Natural killer cell (primary cell): ENCODE data around the gene XRCC4. TPM values are rescaled to one million over a fixed set of nuclear protein-coding genes. Genes with fewer than 3 reads are reported as not detected.

Experiments
- ATAC-seq, 3 donors: fragments of 150-1000 bp in 2 of 3; fragments of 200-7000 bp in 1 of 3; cut with Tn5 transposase; 1 replicate in 1 of 3; 2 replicates in 2 of 3; pipeline ENCODE4 v1.10.0; 2021; ENCODE audit warnings: mild to moderate bottlenecking in 2 of 3, moderate library complexity in 2 of 3
- DNase-seq, 2 donors: peaks; one replicate each; pipeline versions ENCODE4 v3.0.0 to v3.0.0-alpha.2; 2013 to 2021; ENCODE audit warnings: mixed read lengths in 1 of 2
- H3K27ac ChIP-seq: one replicate; pipeline ENCODE4 v1.5.1; 2013; ENCODE audit warnings: mild to moderate bottlenecking, low read length
- H3K27me3 ChIP-seq: one replicate; pipeline ENCODE4 v1.6.1; 2013; ENCODE audit warnings: low read length; ENCODE audit not compliant: control insufficient read depth, insufficient read depth
- H3K36me3 ChIP-seq: one replicate; pipeline ENCODE4 v1.6.1; 2013; ENCODE audit warnings: low read length; ENCODE audit not compliant: control insufficient read depth, insufficient read depth
- H3K4me1 ChIP-seq: one replicate; pipeline ENCODE4 v1.6.1; 2013; ENCODE audit warnings: low read length; ENCODE audit not compliant: control insufficient read depth, insufficient read depth
- H3K4me3 ChIP-seq: one replicate; pipeline ENCODE4 v1.5.1; 2013; ENCODE audit warnings: low read length
- H3K9me3 ChIP-seq: one replicate; pipeline ENCODE4 v1.6.1; 2013; ENCODE audit warnings: low read length; ENCODE audit not compliant: control insufficient read depth, insufficient read depth
- H3K27ac Mint-ChIP-seq, 2 donors: one replicate each; pipeline ENCODE4 v1.8.0; 2022; ENCODE audit warnings: mild to moderate bottlenecking in 2 of 2, mixed read lengths in 2 of 2, moderate library complexity in 1 of 2
- H3K27me3 Mint-ChIP-seq, 2 donors: one replicate each; pipeline ENCODE4 v1.8.0; 2022; ENCODE audit warnings: low read depth in 2 of 2, mixed read lengths in 2 of 2
- H3K36me3 Mint-ChIP-seq: one replicate; pipeline ENCODE4 v1.8.0; 2022; ENCODE audit warnings: mixed read lengths
- H3K4me1 Mint-ChIP-seq, 2 donors: one replicate each; pipeline ENCODE4 v1.8.0; 2022; ENCODE audit warnings: mixed read lengths in 2 of 2
- H3K4me3 Mint-ChIP-seq: one replicate; pipeline ENCODE4 v1.8.0; 2022; ENCODE audit warnings: mild to moderate bottlenecking, moderate library complexity, mixed read lengths
- H3K9me3 Mint-ChIP-seq, 2 donors: one replicate each; pipeline ENCODE4 v1.8.0; 2022; ENCODE audit warnings: mixed read lengths in 2 of 2
- WGBS: methylation state at CpG from one replicate; pipeline ENCODE4 v1.1.7; 2013; ENCODE audit warnings: missing lambda C conversion rate; ENCODE audit not compliant: insufficient coverage; 5-methylcytosine and 5-hydroxymethylcytosine counted together
- intact Hi-C: fragments of 100-400 bp; cut with micrococcal nuclease; formaldehyde crosslinking; loops from one replicate; pipeline ENCODE4 v1.14.2; 2022
- total RNA-seq, 4 donors: library from RNA; stranded (reverse); fragments of 120-200 nt in 1 of 4; gene quantifications; one replicate each; pipeline versions ENCODE4 v1.2.3 to v1.2.4, GENCODE V29; 2013 to 2022
- TF ChIP-seq, protein P1 (sequence below): fragments of 200-600 bp; IDR thresholded peaks from one replicate; pipeline ENCODE4 v1.8.0; 2022; ENCODE audit warnings: antibody characterized with exemption

The XRCC4 gene
- total RNA-seq, 3 donors from 2014 or later (not counting 1 experiment from before 2014, with no cell fraction given): 6.0 to 8.6 (median 7.0) TPM

DNA sequence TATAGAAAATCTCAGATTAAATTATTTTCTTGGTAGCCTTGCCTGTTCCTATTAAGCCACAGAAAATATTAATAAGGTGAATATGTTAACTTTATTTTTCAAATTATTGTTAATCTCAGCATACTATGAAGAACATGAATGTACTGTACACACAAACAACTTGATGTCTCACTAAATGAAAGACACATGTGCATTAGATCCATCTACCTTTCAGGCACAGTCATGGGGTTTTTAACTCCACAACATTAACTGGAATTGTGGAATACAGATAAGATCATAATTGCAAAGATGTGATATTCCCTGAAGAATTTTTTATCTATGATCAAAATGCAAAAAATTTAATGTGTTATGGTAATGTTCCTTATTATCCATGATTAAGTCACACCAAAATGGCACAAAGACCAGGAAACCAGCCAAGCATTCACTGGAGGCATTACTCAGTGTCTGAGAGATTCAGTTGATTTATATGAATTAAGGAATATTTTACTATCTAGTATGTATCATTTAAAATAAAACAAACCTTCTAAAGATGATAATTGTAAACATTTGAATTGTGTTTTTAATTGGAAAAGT is 244.2 kb downstream of the XRCC4 start:
- DNase-seq (no peak), ATAC-seq (no peak)
- H3K9me3 ChIP-seq: no peaks in the 10 kb centered on the region
- TF ChIP-seq, protein P1, sequence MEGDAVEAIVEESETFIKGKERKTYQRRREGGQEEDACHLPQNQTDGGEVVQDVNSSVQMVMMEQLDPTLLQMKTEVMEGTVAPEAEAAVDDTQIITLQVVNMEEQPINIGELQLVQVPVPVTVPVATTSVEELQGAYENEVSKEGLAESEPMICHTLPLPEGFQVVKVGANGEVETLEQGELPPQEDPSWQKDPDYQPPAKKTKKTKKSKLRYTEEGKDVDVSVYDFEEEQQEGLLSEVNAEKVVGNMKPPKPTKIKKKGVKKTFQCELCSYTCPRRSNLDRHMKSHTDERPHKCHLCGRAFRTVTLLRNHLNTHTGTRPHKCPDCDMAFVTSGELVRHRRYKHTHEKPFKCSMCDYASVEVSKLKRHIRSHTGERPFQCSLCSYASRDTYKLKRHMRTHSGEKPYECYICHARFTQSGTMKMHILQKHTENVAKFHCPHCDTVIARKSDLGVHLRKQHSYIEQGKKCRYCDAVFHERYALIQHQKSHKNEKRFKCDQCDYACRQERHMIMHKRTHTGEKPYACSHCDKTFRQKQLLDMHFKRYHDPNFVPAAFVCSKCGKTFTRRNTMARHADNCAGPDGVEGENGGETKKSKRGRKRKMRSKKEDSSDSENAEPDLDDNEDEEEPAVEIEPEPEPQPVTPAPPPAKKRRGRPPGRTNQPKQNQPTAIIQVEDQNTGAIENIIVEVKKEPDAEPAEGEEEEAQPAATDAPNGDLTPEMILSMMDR: no peak
- H3K27me3 ChIP-seq: no peaks in the 10 kb centered on the region
- Mint-ChIP-seq H3K27me3 (no peaks in the 10 kb centered on the region), H3K36me3 (no peaks in the 10 kb centered on the region), H3K4me1 (no peaks in the 10 kb centered on the region), H3K9me3 (peaks cover 0 to 2% of the 10 kb centered on the region in 2 donors), H3K27ac (no peak overlapping the region), H3K4me3 (no peak overlapping the region)
- H3K4me3 ChIP-seq: no peak overlapping the region
- H3K4me1 ChIP-seq: no peaks in the 10 kb centered on the region
- H3K27ac ChIP-seq: no peak overlapping the region
- no peaks in the 10 kb centered on the region for H3K36me3 ChIP-seq
- intact Hi-C loops: no loop called here

DNA sequence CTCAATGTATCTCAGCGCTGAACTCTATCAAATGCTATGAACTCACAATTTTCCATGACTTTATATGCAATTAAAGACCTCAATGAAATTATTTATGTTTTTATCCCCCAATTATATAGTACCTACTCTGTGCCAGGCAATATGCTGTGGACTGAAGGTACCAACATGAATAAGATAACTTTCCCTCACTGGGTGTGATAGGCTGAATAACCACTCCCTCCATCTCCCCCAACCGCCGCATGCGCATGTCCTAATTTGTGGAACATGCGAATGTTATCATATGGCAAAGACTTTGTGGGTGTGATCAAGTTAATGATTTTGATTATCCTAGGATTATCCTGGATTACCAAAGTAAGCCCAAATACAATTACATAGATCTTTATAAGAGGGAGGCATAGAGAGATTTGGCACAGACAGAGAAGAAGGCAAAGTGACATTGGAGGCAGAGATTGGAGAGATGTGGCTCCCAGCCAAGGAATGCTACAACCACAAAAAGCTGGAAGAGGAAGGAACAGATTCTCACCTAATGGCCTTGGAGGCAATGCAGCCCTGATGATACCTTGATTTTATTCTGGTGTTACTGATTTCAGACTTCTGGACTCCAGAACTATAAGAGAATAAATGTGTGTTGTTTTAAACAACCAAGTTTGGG is 245.1 kb downstream of the XRCC4 start:
- H3K4me3 Mint-ChIP-seq: no peak overlapping the region

DNA sequence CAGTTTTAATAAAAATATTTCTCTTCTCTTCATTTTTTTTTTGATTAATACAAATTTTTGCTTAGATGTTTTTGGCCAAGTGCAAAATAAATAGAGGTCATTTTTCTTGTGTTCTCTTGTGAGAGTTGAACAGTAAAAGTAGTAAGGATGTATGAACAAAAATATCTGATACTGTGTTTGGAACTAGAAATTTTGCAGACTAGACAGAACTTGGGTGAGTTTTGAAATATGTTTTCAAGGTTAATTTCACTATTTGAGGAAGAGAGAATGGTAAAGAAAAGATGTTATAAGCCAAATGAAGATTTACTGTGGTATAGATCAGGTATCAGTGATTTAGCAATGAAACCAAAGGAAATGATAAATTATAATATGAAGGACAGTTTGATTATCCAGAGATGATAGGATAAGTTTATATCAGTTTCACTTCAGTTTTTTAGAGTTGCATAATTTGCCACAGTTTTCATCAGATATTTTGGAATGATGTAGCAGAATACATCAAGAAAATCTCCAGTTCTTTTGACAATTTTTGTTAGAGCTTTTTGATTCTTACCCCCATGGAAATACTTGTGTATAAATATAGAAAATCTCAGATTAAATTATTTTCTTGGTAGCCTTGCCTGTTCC is 246.3 kb downstream of the XRCC4 start:
- Histone ChIP-seq H3K4me1 (no peaks in the 10 kb centered on the region), H3K4me3 (no peak overlapping the region), H3K9me3 (no peaks in the 10 kb centered on the region), H3K36me3 (no peaks in the 10 kb centered on the region), H3K27me3 (no peaks in the 10 kb centered on the region), H3K27ac (no peak overlapping the region)
- no peak overlapping the region for H3K27ac Mint-ChIP-seq
- H3K27me3 Mint-ChIP-seq: no peaks in the 10 kb centered on the region
- H3K4me3 Mint-ChIP-seq: no peak overlapping the region
- ATAC-seq (no peak), DNase-seq (no peak)
- TF ChIP-seq, protein P1: no peak
- H3K36me3 Mint-ChIP-seq: no peaks in the 10 kb centered on the region
- intact Hi-C loops: no loop called here
- H3K9me3 Mint-ChIP-seq: peaks cover 2% of the 10 kb centered on the region in 2 donors
- H3K4me1 Mint-ChIP-seq: no peaks in the 10 kb centered on the region

More for the DNA sequence above, 245.1 kb downstream of the XRCC4 start:
- 100% methylated on average over 1 of the region's 5 CpGs for WGBS
- peaks cover 0 to 2% of the 10 kb centered on the region in 2 donors for H3K9me3 Mint-ChIP-seq
- H3K27ac Mint-ChIP-seq: no peak overlapping the region
- no peaks in the 10 kb centered on the region for H3K4me1 Mint-ChIP-seq
- intact Hi-C loops: no loop called here
- Histone ChIP-seq H3K27ac (no peak overlapping the region), H3K4me3 (no peak overlapping the region), H3K36me3 (no peaks in the 10 kb centered on the region), H3K4me1 (no peaks in the 10 kb centered on the region), H3K9me3 (no peaks in the 10 kb centered on the region), H3K27me3 (no peaks in the 10 kb centered on the region)
- TF ChIP-seq, protein P1: no peak
- no peaks in the 10 kb centered on the region for H3K36me3 Mint-ChIP-seq
- ATAC-seq: no peak
- H3K27me3 Mint-ChIP-seq: no peaks in the 10 kb centered on the region
- no peak for DNase-seq
